Transverse colon (tissue), 4 donors: Measurements from ENCODE around the gene KRT71. TPM values are rescaled to one million over a fixed set of nuclear protein-coding genes. Genes with fewer than 3 reads are reported as not detected.

Experiments
- DNase-seq: peaks from one replicate; pipeline ENCODE4 v3.0.0-alpha.2; 2019
- H3K27ac ChIP-seq, 4 donors: fragments of 200-600 bp; sonication (generic); 2 replicates each; pipeline ENCODE4 v1.5.1; 2016 to 2018; ENCODE audit warnings: inconsistent platforms in 4 of 4
- H3K27me3 ChIP-seq: fragments of 200-600 bp; sonication (generic); 2 replicates; pipeline ENCODE4 v1.5.1; 2017; ENCODE audit warnings: inconsistent platforms
- H3K36me3 ChIP-seq, 4 donors: fragments of 200-600 bp; sonication (generic); 2 replicates each; pipeline ENCODE4 v1.5.1; 2017 to 2019; ENCODE audit warnings: inconsistent platforms in 4 of 4
- H3K4me1 ChIP-seq, 4 donors: fragments of 200-600 bp; sonication (generic); 2 replicates each; pipeline ENCODE4 v1.5.1; 2017 to 2020; ENCODE audit warnings: inconsistent platforms in 4 of 4
- H3K4me3 ChIP-seq, 4 donors: fragments of 200-600 bp; sonication (generic); 1 replicate in 1 of 4; 2 replicates in 3 of 4; pipeline versions ENCODE4 v1.5.1 to v1.6.1; 2017 to 2019; ENCODE audit warnings: inconsistent platforms in 4 of 4
- H3K9me3 ChIP-seq, 2 donors: fragments of 200-600 bp; sonication (generic); 2 replicates each; pipeline ENCODE4 v1.5.1; 2017 to 2019; ENCODE audit warnings: inconsistent platforms in 2 of 2
- EP300 ChIP-seq: sonication (generic); formaldehyde crosslinking; IDR thresholded peaks from one replicate; pipeline ENCODE4 v1.6.1; 2017; ENCODE audit warnings: antibody characterized with exemption, low read depth
- POLR2A ChIP-seq: fragments of 450-650 bp; IDR thresholded peaks from one replicate; pipeline ENCODE4 v1.6.1; 2016; ENCODE audit warnings: antibody characterized with exemption, mild to moderate bottlenecking, moderate library complexity
- POLR2AphosphoS5 ChIP-seq, 3 donors: sonication (generic); formaldehyde crosslinking; IDR thresholded peaks; one replicate each; pipeline ENCODE4 v1.6.1; 2016; ENCODE audit warnings: antibody characterized with exemption in 3 of 3
- WGBS, 2 donors: methylation state at CpG; one replicate each; pipeline ENCODE4 v1.1.5; 2018; ENCODE audit warnings: low coverage in 1 of 2; 5-methylcytosine and 5-hydroxymethylcytosine counted together
- in situ Hi-C, 4 donors: fragments of 200-750 bp; cut with MboI; loops; one replicate each; pipeline versions ENCODE4 v1.15.0 to v1.15.1; 2017; ENCODE audit warnings: low sequenced_read_pairs in 3 of 4, low pct_ligation_motif_present in 1 of 4, low pct_unique_long_range_greater_than_20kb in 1 of 4
- intact Hi-C: fragments of 100-400 bp; cut with DNase I; formaldehyde crosslinking; loops from one replicate; pipeline ENCODE4 v1.15.1; 2023; ENCODE audit warnings: low total_unique reads
- total RNA-seq, 4 donors: library from RNA; depleted of rRNA; stranded (reverse); fragments of >200 nt; gene quantifications; one replicate each; pipeline ENCODE4 v1.1.0, GENCODE V29; 2016
- TF ChIP-seq, protein P1 (sequence below), 5 experiments: fragments of 200-600 bp in 3 of 5; fragments of 450-650 bp in 2 of 5; sonication (generic) in 3 of 5; IDR thresholded peaks; 1 replicate in 2 of 5; 2 replicates in 3 of 5; pipeline ENCODE4 v1.5.1; 2016 to 2017; ENCODE audit warnings: antibody characterized with exemption in 5 of 5, inconsistent platforms in 3 of 5, mild to moderate bottlenecking in 2 of 5, moderate library complexity in 1 of 5

KRT71 gene
- total RNA-seq, 4 donors from 2014 or later, result not detected

DNA sequence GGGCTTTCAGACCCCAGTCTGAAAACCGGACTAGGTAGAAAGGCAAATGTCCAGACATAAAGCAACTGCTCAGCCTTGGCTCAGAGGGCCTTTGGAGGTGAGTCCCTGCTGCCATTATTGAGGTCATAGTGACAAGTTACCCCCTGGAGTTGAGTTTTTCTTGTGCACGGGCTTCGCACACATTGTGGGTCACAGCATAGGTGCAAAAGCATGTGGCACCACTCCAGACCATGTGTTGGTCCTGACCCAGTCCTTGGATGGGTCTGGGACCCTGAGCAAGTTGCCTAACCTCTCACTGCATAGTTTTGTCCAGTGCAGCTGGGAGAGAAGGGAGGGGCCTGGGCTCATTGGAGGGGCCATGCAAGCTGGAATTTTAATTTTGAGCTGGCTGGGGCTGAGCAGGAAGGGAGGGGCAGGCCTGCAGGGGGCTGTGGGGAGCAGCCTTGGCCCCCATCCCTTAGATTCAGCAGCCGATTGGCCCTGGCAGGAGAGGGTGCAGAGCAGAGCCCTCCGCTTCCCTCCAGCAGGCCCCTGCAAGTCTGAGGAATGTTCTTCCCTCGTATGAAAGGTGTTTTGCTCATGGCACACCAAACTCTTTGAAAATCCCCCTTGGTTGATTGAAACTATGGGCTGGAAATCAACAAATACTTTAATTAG lies 28.6 kb downstream of the KRT71 start:
- H3K27ac ChIP-seq, result no peak overlapping the region
- H3K27me3 ChIP-seq, result no peaks in the 10 kb centered on the region
- no peak for TF ChIP-seq POLR2AphosphoS5 (IDR thresholded peaks at IDR 0.05)
- no peak for TF ChIP-seq EP300
- in situ Hi-C loops (no loop called here), intact Hi-C loops (no loop called here)
- H3K4me1 ChIP-seq, result no peaks in the 10 kb centered on the region
- DNase-seq, result no peak
- H3K4me3 ChIP-seq, result no peak overlapping the region
- H3K9me3 ChIP-seq, result no peaks in the 10 kb centered on the region
- whole genome bisulfite sequencing, 2 donors, result 68% methylated on average over 6 of the region's 6 CpGs; no CpG with 5 or more reads in 1 of the 2 donors
- no peaks in the 10 kb centered on the region for H3K36me3 ChIP-seq

DNA sequence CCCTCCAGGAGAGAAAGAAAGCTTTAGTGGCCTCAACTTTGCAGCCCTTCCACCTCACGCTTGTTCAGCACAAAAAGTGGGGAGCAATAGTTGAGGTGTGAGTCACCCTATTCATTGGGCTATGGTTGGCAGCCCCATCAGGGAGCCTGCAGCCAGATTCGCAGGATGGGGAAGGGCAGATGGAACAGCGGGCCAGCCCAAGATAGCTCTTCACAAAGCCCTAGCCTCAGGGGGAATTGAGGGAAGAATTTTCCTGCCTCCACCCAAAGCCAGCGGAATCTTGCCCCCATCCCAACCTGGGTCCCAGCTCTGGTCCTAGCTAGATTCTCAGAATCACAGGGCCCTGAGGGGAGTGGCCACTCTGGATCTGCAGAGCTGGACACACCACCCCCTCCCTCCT lies 29.1 kb downstream of the KRT71 start:
- Histone ChIP-seq H3K4me3 (no peak overlapping the region), H3K9me3 (no peaks in the 10 kb centered on the region), H3K36me3 (no peaks in the 10 kb centered on the region), H3K27me3 (no peaks in the 10 kb centered on the region), H3K4me1 (no peaks in the 10 kb centered on the region), H3K27ac (no peak overlapping the region)
- TF ChIP-seq EP300, result no peak
- WGBS, 2 donors, result 88 to 100% methylated on average over 2 to 3 of the region's 4 CpGs
- in situ Hi-C loops, result no loop called here
- no peak for DNase-seq
- intact Hi-C loops, result no loop called here

DNA sequence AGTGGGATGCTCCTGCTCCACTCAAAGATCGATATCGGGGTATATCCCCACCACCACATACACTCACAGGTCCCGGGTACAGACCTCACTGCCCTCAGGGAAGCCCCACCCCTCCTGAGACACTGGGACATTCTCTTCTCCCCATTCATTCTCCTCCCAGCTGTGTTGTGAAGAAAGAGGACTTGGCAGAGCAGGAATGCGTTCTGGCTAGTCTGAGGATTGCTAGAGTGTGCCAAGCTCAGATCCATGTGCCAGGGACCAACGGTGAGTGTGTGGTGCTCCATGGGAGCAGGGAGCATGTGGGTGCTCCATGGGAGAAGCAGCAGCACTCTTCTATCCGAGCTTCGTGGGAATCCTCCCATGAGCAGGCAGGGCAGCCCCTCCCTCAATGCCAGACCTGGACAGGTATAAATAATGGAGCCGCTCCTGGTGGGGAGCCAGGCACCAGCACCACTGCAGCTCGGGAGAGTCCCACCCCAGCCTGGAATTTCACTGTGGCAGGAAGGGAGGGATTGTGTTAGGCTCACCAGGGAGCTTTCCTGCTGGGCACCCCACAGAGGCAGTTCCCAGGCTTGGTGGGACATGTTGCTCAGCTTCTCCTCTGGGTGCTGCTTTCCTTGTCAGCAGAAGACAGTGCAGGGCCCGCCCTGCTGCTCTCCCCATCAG lies 30.5 kb downstream of the KRT71 start:
- no peak overlapping the region for H3K4me3 ChIP-seq
- H3K4me1 ChIP-seq, result no peaks in the 10 kb centered on the region
- no peak overlapping the region for H3K27ac ChIP-seq
- DNase-seq, result no peak
- H3K36me3 ChIP-seq, result no peaks in the 10 kb centered on the region
- WGBS, 2 donors, result 30 to 63% methylated on average over 2 to 10 of the region's 10 CpGs
- in situ Hi-C loops (no loop called here), intact Hi-C loops (no loop called here)
- H3K27me3 ChIP-seq, result no peaks in the 10 kb centered on the region
- no peak for TF ChIP-seq POLR2AphosphoS5 (IDR thresholded peaks at IDR 0.05)
- no peak for TF ChIP-seq POLR2A
- no peaks in the 10 kb centered on the region for H3K9me3 ChIP-seq

DNA sequence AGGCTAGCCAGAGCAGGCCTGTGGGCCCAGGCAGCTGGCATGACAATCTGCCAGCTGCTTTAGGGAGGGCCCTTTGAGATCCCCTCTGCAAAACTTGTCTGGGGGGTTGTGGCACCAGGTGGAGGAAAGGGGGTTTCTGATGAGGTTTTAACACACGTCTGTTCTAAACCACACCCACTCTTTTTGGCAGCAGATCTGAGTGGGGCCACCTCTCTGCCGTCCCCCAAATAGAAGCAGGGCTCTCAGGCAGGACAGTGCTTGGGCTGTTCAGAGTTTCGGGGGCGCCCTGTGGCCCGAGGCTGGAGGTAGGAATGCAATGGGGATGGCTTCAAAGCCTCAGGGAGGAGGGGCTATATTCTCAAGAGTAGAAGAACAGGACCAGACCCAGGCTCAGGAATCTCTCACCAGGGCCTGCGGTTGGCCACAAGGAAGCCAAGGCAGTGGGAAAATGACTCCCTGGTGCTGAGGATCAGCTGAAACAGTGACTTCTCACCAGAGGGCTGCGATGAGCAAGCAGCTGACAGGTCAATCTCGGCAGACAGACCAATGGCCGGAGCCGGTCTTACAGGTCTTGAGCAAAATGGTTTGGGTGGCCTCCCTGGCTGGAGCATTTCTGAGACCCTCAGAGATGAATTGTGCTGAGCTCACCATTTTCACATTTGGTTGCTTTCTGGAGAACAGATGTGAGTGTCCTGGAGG lies 31.2 kb downstream of the KRT71 start:
- 78% methylated on average over 10 of the region's 10 CpGs; no CpG with 5 or more reads in 1 of the 2 donors for WGBS, 2 donors
- no peak for DNase-seq
- Histone ChIP-seq H3K27ac (no peak overlapping the region), H3K36me3 (no peaks in the 10 kb centered on the region), H3K4me1 (no peaks in the 10 kb centered on the region), H3K27me3 (no peaks in the 10 kb centered on the region), H3K9me3 (no peaks in the 10 kb centered on the region), H3K4me3 (no peak overlapping the region)
- in situ Hi-C loops (no loop called here), intact Hi-C loops (no loop called here)
- TF ChIP-seq POLR2AphosphoS5 (IDR thresholded peaks at IDR 0.05), result no peak

DNA sequence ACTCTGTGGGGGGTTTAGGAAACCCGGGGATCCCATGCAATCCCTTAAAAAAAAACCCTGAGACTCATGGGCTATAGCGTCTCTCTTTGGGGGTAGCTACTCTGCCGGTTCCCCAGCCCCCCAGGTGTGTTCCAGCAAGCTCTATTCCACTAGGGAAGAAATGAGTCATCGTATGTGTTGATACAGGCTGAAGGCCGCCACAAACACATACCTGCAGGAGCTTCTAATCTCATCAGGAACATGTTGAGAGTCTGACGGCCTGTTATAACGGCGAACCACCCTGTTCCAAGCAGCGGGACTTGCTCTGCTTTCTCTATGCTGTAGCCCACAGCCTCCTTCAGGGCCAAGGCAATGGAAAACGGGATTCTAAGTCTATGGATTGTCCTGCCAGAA lies 31.8 kb downstream of the KRT71 start:
- no peaks in the 10 kb centered on the region for H3K27me3 ChIP-seq
- no peak overlapping the region for H3K27ac ChIP-seq
- in situ Hi-C loops (no loop called here), intact Hi-C loops (no loop called here)
- no peaks in the 10 kb centered on the region for H3K4me1 ChIP-seq
- no peaks in the 10 kb centered on the region for H3K36me3 ChIP-seq
- H3K4me3 ChIP-seq, result no peak overlapping the region
- DNase-seq, result no peak
- TF ChIP-seq, protein P1, sequence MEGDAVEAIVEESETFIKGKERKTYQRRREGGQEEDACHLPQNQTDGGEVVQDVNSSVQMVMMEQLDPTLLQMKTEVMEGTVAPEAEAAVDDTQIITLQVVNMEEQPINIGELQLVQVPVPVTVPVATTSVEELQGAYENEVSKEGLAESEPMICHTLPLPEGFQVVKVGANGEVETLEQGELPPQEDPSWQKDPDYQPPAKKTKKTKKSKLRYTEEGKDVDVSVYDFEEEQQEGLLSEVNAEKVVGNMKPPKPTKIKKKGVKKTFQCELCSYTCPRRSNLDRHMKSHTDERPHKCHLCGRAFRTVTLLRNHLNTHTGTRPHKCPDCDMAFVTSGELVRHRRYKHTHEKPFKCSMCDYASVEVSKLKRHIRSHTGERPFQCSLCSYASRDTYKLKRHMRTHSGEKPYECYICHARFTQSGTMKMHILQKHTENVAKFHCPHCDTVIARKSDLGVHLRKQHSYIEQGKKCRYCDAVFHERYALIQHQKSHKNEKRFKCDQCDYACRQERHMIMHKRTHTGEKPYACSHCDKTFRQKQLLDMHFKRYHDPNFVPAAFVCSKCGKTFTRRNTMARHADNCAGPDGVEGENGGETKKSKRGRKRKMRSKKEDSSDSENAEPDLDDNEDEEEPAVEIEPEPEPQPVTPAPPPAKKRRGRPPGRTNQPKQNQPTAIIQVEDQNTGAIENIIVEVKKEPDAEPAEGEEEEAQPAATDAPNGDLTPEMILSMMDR (IDR thresholded peaks at IDR 0.05), result no peak
- TF ChIP-seq EP300 (no peak), POLR2AphosphoS5 (IDR thresholded peaks at IDR 0.05) (no peak), POLR2A (no peak)
- no peaks in the 10 kb centered on the region for H3K9me3 ChIP-seq
- 61% methylated on average over 10 of the region's 10 CpGs; no CpG with 5 or more reads in 1 of the 2 donors for WGBS, 2 donors
